Measurements from ENCODE around the gene PLXNA4.

The PLXNA4 gene

DNA sequence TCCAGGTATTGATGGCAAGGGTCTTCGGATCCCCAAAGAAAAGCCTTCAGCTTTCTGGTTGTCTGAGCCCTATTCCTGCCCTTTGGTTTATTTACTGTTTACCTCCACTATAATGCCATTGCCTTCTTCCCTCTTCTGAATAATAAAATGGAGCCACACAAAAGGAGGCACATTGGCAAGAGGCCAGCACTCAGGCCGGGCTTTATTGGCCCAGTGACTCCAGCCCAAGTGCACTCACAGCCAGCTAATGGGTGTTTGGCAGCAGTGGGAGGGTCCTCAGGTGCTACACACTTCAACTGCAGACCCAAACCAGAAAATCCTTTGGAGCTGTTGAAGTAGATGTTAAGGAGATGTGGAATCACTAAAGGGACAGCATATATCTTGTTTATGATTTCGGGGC lies 336.0 kb downstream of the PLXNA4 start:
- H3K9ac ChIP-seq (ENCODE audit: low read depth, low read length), result no peak overlapping the region
- no peaks in the 10 kb centered on the region for H3K9me3 ChIP-seq (ENCODE audit: control insufficient read depth, insufficient read depth, low read length)
- H3K27me3 ChIP-seq (ENCODE audit: control insufficient read depth, insufficient read depth, low read length), result no peaks in the 10 kb centered on the region
- no peaks in the 10 kb centered on the region for H3K4me1 ChIP-seq (ENCODE audit: control insufficient read depth, insufficient read depth, low read length)
- no peak overlapping the region for H3K4me3 ChIP-seq (ENCODE audit: low read depth, low read length)
- H3K36me3 ChIP-seq (ENCODE audit: control insufficient read depth, insufficient read depth, low read length), result no peaks in the 10 kb centered on the region

DNA sequence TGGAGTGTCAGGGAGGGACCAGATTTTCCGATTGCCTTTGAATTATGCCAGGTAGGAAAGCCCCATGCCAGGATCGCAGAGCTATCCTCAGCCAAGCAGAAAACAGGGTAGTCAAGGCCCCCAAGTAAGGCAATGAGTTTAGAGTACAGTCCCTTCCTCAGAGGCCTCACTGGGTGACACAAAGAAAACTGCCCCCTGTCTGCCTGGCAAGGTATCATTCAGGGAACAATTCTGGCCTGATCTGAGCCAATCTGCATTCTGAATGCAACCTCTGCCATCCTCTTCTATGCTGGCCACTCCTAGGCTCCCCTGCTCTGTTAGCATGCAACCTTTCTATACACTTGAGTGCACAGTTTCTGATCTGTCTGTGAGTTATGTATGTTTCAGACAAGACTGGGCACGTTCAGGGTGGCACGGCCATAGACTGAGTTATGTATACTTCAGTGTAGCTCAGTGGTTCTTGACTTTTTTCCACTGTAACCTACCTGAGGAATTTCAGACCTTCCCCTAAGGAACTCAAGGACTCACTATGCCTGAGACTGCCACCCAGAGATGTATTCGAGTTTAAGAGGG lies 336.8 kb downstream of the PLXNA4 start:
- Histone ChIP-seq H3K36me3 (ENCODE audit: control insufficient read depth, insufficient read depth, low read length) (no peaks in the 10 kb centered on the region), H3K4me1 (ENCODE audit: control insufficient read depth, insufficient read depth, low read length) (no peaks in the 10 kb centered on the region), H3K9me3 (ENCODE audit: control insufficient read depth, insufficient read depth, low read length) (no peaks in the 10 kb centered on the region), H3K27me3 (ENCODE audit: control insufficient read depth, insufficient read depth, low read length) (no peaks in the 10 kb centered on the region), H3K9ac (ENCODE audit: low read depth, low read length) (no peak overlapping the region), H3K4me3 (ENCODE audit: low read depth, low read length) (no peak overlapping the region)

DNA sequence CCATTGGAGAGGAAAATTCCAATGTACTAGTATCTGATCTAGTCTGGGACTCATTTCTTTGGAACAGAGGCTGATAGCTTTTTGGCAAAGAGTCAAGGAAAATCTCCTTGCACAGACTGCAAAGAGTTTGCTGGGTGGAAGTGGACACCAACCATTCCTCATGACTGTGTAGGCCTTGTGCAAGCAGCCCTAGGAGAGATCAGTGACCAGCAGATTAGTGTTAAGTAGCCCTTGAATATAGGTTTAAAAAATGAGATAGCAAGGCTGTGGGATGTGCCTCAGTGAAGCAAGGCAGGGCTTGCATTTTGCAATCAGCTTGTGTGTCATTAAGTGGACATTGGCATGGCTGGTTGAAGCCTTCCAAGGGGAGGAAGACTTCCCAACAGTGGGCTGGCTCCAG lies 341.6 kb downstream of the PLXNA4 start:
- no peaks in the 10 kb centered on the region for H3K36me3 ChIP-seq (ENCODE audit: control insufficient read depth, insufficient read depth, low read length)
- H3K27me3 ChIP-seq (ENCODE audit: control insufficient read depth, insufficient read depth, low read length), result no peaks in the 10 kb centered on the region
- H3K9ac ChIP-seq (ENCODE audit: low read depth, low read length), result no peak overlapping the region
- H3K4me1 ChIP-seq (ENCODE audit: control insufficient read depth, insufficient read depth, low read length), result no peaks in the 10 kb centered on the region
- H3K4me3 ChIP-seq (ENCODE audit: low read depth, low read length), result no peak overlapping the region
- no peaks in the 10 kb centered on the region for H3K9me3 ChIP-seq (ENCODE audit: control insufficient read depth, insufficient read depth, low read length)

DNA sequence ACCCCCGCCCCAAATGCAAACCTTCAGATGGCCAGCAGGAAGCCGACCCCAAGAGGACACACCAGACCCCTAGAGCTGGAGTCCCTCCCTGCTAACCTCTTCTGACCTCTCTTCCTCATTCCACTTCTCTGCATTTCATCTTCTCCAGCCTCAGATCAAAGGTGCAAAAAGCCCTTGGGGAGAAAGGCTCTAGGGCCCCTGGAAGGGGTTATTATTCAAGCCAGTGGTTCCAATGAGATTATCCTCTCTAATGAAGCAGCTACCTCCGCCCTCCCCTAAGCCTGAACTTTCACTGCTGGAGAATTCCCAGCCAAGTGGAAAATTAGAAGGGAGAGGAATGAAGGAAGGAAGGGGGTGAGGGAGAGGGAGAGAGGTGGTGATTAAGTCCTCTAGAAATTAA lies 343.9 kb downstream of the PLXNA4 start:
- Histone ChIP-seq H3K4me1 (ENCODE audit: control insufficient read depth, insufficient read depth, low read length) (no peaks in the 10 kb centered on the region), H3K36me3 (ENCODE audit: control insufficient read depth, insufficient read depth, low read length) (no peaks in the 10 kb centered on the region), H3K27me3 (ENCODE audit: control insufficient read depth, insufficient read depth, low read length) (no peaks in the 10 kb centered on the region), H3K9me3 (ENCODE audit: control insufficient read depth, insufficient read depth, low read length) (no peaks in the 10 kb centered on the region), H3K4me3 (ENCODE audit: low read depth, low read length) (no peak overlapping the region), H3K9ac (ENCODE audit: low read depth, low read length) (no peak overlapping the region)

DNA sequence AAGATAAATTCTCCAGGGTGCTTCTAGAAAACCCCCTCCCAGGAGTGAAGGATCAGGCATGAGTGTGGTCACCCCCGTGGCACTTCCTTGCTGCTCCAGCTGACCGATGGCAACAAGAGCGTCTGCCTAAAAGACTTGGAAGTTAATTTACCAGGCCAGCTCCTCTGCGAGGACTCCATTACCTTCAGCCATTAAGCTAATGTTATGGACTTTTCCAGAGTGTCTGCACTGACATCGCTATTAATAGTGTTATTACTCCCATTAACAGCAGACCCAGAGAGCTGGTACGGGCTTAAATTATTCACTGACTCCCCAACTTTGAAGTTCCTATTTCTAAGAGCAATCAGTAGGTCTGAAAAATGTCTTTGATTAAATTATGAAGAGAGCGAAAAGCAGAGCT lies 345.8 kb downstream of the PLXNA4 start:
- Histone ChIP-seq H3K9me3 (ENCODE audit: control insufficient read depth, insufficient read depth, low read length) (no peaks in the 10 kb centered on the region), H3K36me3 (ENCODE audit: control insufficient read depth, insufficient read depth, low read length) (no peaks in the 10 kb centered on the region), H3K27me3 (ENCODE audit: control insufficient read depth, insufficient read depth, low read length) (no peaks in the 10 kb centered on the region), H3K9ac (ENCODE audit: low read depth, low read length) (no peak overlapping the region), H3K4me3 (ENCODE audit: low read depth, low read length) (no peak overlapping the region), H3K4me1 (ENCODE audit: control insufficient read depth, insufficient read depth, low read length) (no peaks in the 10 kb centered on the region)

DNA sequence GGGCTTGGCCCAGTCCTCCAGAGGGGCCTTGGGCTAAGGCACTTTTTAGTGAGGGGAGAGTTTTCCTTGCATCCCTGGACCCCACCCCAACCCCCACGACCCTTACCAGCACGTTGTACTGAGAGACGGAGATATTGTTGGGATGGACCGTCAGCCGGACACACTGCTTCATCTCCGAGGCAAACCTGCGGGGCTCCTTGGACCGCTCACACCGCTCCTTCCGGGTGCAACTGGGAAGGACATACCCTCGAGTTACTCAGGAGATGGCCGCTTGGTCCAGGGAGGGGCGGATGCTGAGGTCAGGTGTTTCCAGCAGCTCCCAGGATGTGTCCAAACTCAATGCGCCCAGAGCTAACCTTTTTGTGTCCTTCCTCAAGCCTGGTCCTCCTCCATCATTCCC lies 348.0 kb downstream of the PLXNA4 start:
- Histone ChIP-seq H3K4me3 (ENCODE audit: low read depth, low read length) (no peak overlapping the region), H3K27me3 (ENCODE audit: control insufficient read depth, insufficient read depth, low read length) (no peaks in the 10 kb centered on the region), H3K4me1 (ENCODE audit: control insufficient read depth, insufficient read depth, low read length) (no peaks in the 10 kb centered on the region), H3K9ac (ENCODE audit: low read depth, low read length) (no peak overlapping the region), H3K9me3 (ENCODE audit: control insufficient read depth, insufficient read depth, low read length) (no peaks in the 10 kb centered on the region), H3K36me3 (ENCODE audit: control insufficient read depth, insufficient read depth, low read length) (no peaks in the 10 kb centered on the region)

DNA sequence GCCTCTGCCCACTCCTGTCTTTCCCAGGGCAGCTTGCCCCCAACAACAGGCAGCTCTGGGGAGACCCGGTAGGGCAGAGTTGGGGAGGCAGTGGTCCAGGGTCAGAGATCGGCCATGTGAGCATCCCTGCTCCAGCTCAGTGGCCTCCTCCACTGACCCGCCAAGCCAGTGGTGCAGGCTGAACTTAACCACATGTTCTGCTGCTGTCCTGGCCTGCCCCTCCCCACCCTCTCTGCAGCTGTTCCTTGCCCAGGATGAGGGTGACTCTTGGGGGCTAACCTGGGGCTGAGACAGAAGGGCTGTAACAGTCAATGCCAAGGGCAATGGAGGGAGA lies 349.3 kb downstream of the PLXNA4 start:
- Histone ChIP-seq H3K27me3 (ENCODE audit: control insufficient read depth, insufficient read depth, low read length) (no peaks in the 10 kb centered on the region), H3K4me3 (ENCODE audit: low read depth, low read length) (no peak overlapping the region), H3K4me1 (ENCODE audit: control insufficient read depth, insufficient read depth, low read length) (no peaks in the 10 kb centered on the region), H3K36me3 (ENCODE audit: control insufficient read depth, insufficient read depth, low read length) (no peaks in the 10 kb centered on the region), H3K9ac (ENCODE audit: low read depth, low read length) (no peak overlapping the region), H3K9me3 (ENCODE audit: control insufficient read depth, insufficient read depth, low read length) (no peaks in the 10 kb centered on the region)

DNA sequence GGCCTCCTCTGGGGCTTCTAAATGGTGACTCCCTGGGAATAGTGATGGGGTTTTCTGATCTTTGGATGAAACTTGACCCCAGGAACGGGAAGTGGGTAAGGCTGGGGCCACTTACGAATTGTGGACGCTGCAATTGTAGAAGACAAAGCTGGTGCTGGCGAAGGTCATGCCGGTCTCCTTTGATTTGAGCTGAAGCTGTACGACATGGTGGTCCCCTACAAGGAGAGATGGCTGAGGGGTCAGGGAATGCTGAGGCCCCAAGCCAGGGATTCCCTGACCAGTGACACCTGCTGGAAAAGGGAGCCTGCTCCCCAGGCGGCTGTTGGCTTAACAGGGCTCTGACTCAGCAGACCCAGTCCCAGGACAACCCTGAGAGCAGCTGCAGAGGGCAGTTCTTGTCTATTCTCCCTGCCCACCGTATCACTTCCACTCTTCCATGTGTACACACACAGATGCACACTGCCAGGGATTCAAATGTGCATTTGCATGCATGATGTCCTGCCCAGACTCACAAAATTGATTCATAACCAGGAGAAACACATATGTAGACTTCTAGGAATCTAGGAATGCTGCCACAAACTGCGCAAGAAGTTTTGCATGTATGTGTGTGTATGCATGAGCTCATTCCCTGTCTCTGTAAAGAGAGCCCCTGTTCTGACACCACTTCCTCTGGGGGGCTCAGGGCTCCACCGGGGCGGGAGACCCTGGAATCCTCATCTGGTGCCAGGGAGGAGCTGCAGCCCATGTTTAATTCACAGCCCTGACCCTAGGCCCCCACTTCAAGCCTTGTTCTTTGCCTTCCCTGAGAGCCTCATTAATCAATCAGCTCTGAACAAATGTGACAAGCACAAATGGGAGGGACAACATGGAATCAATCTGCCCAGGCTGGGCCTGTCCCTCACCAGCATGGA lies 350.0 kb downstream of the PLXNA4 start:
- Histone ChIP-seq H3K9me3 (ENCODE audit: control insufficient read depth, insufficient read depth, low read length) (no peaks in the 10 kb centered on the region), H3K9ac (ENCODE audit: low read depth, low read length) (no peak overlapping the region), H3K4me3 (ENCODE audit: low read depth, low read length) (no peak overlapping the region), H3K27me3 (ENCODE audit: control insufficient read depth, insufficient read depth, low read length) (no peaks in the 10 kb centered on the region), H3K36me3 (ENCODE audit: control insufficient read depth, insufficient read depth, low read length) (no peaks in the 10 kb centered on the region), H3K4me1 (ENCODE audit: control insufficient read depth, insufficient read depth, low read length) (no peaks in the 10 kb centered on the region)

DNA sequence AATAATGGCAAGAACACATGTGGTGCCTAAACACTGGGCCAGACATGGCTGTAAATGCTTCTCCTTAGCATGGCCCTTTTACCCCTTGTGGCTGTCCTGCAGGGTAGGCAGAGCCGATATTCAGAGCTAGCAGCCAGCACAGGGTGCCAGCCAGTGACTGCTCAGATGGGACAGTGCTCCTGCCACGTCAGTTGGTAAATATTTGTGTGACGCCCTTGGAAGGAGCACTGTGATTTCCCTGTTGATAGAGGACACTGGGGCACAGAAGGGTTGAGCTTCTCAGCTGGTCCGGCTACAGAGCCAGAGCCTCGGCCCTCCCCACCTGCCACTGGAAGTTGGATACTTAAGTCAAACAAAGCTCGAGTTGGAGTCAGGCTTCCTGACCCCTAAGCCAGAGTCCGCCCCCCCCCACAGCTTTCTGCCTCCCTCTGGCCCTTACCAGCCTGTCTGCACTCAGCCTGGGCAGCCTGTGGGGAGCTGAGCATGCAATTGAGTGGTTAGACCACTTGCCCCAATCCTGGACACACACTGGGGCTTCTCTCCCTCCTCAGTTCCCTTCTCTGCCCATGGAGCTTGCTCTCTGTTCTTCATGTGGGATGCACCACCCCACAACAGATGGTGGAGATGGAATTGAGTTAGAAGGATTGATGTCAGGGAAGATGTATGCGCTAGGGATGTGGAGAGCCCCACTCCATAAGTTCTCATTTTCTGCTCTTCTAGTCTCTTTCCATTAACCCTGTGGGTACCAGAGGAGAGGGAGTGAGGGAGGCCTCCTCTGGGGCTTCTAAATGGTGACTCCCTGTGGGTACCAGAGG lies 350.8 kb downstream of the PLXNA4 start:
- no peaks in the 10 kb centered on the region for H3K36me3 ChIP-seq (ENCODE audit: control insufficient read depth, insufficient read depth, low read length)
- H3K27me3 ChIP-seq (ENCODE audit: control insufficient read depth, insufficient read depth, low read length), result no peaks in the 10 kb centered on the region
- no peaks in the 10 kb centered on the region for H3K9me3 ChIP-seq (ENCODE audit: control insufficient read depth, insufficient read depth, low read length)
- H3K4me1 ChIP-seq (ENCODE audit: control insufficient read depth, insufficient read depth, low read length), result no peaks in the 10 kb centered on the region
- H3K4me3 ChIP-seq (ENCODE audit: low read depth, low read length), result no peak overlapping the region
- H3K9ac ChIP-seq (ENCODE audit: low read depth, low read length), result no peak overlapping the region

DNA sequence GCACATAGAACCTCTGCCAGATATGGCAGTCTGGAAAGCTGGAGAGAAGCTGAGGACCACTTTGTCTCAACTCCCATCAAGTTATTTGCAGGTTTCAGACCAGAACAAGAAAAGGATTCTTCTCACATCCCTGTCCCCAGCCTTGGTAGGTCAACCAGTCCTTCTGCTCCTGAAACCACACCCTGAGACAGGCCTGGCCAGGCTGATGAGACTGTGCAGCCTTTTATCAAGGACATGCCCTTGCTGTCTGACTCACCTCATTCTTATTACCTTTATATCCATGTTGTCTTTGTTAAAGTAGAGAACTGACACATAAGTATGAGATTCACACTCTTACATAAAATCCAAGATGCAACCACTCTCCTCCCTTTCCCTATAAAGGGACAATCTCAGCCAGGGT lies 354.9 kb downstream of the PLXNA4 start:
- Histone ChIP-seq H3K27me3 (ENCODE audit: control insufficient read depth, insufficient read depth, low read length) (no peaks in the 10 kb centered on the region), H3K36me3 (ENCODE audit: control insufficient read depth, insufficient read depth, low read length) (no peaks in the 10 kb centered on the region), H3K4me1 (ENCODE audit: control insufficient read depth, insufficient read depth, low read length) (no peaks in the 10 kb centered on the region), H3K4me3 (ENCODE audit: low read depth, low read length) (no peak overlapping the region), H3K9ac (ENCODE audit: low read depth, low read length) (no peak overlapping the region), H3K9me3 (ENCODE audit: control insufficient read depth, insufficient read depth, low read length) (no peaks in the 10 kb centered on the region)

DNA sequence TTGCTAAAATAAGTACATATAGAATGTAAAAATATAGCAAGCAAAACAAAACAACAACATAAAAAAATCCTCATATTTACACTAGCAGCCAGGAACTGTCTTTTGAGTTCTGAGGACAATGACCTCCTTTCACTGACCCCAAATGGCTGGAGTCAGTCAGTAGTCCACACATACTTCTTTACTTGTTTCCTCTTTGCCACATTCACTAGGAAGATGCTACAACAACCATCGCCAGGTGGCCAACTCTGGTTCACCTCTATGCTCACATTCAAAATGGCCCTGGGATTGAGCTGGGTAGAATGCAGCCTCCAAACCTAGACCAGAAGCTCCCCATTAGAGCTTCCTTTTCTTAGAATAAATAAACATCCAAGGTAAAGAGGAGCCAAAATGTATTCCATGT lies 356.2 kb downstream of the PLXNA4 start:
- H3K36me3 ChIP-seq (ENCODE audit: control insufficient read depth, insufficient read depth, low read length), result no peaks in the 10 kb centered on the region
- H3K9ac ChIP-seq (ENCODE audit: low read depth, low read length), result no peak overlapping the region
- H3K9me3 ChIP-seq (ENCODE audit: control insufficient read depth, insufficient read depth, low read length), result no peaks in the 10 kb centered on the region
- peaks cover 2% of the 10 kb centered on the region for H3K4me1 ChIP-seq (ENCODE audit: control insufficient read depth, insufficient read depth, low read length)
- H3K4me3 ChIP-seq (ENCODE audit: low read depth, low read length), result no peak overlapping the region
- H3K27me3 ChIP-seq (ENCODE audit: control insufficient read depth, insufficient read depth, low read length), result no peaks in the 10 kb centered on the region

DNA sequence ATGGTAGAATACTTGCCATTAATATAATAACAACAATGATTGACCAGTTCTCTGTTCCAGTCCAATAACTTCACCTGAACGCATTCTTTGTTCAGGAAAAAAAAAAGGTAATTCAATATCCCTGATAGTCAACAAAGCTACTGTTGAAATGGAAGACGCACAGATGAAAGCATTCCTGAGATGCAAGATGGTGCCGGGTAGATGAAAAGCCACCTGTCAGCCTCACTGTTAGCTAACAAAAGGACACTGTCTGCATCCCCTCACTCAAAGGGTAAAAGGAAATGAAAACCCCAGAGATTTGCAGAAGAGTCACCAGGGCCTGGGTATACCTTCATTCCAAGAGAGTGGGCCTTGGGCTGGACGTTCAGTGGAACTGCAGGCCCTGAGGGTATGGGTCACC lies 357.4 kb downstream of the PLXNA4 start:
- Histone ChIP-seq H3K4me1 (ENCODE audit: control insufficient read depth, insufficient read depth, low read length) (peaks cover 2% of the 10 kb centered on the region), H3K27me3 (ENCODE audit: control insufficient read depth, insufficient read depth, low read length) (no peaks in the 10 kb centered on the region)

More for the DNA sequence above, 357.4 kb downstream of the PLXNA4 start:
- H3K9me3 ChIP-seq (ENCODE audit: control insufficient read depth, insufficient read depth, low read length), result no peaks in the 10 kb centered on the region
- H3K4me3 ChIP-seq (ENCODE audit: low read depth, low read length), result no peak overlapping the region
- no peaks in the 10 kb centered on the region for H3K36me3 ChIP-seq (ENCODE audit: control insufficient read depth, insufficient read depth, low read length)
- H3K9ac ChIP-seq (ENCODE audit: low read depth, low read length), result no peak overlapping the region
